GM10847 (cell line): ENCODE data around the gene QRFP.

Experiments used
- POLR2A ChIP-seq: IDR thresholded peaks from 2 replicates; pipeline ENCODE4 v1.6.1; 2011; ENCODE audit not compliant: insufficient read length; ENCODE audit errors: extremely low read depth

QRFP gene

DNA sequence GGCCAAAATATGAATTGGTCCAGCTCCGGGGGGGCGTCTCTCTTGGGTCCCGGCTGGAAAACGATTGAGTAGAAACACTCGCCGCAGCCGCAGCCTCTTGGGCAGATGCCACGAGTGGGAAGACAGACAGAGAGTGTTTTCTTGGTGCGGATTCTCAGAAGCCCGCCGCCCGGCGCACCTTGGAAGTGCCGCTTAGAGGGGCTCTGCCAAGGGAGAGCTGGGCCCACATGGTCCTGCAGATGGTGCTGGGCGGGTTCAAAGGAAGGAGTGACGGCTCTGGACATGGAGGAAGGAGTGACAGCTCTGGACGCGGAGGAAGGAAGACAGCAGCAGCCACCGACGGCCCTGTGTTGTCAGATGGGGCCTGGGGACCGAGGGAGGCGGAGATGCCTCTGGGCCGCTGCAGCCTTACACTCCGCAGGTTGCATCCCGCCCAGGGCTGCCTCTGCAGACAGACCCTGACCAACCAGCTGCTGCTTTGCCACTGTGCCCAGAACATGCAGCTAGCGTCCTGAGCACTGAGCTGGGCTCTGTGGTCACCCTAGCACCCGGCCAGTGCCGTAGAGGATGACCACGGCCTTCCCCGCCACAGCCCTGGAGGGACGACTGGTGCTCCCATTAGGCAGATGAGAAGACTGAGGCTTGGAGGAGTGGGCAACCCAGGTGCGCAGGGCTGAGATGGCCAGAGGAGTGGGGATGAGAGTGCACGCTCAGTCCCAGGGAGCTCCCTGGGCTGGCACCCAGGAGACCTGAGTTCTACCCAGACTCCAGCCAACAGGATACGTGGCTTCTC is 20.8 kb upstream of the QRFP start:
- no peak for TF ChIP-seq POLR2A

DNA sequence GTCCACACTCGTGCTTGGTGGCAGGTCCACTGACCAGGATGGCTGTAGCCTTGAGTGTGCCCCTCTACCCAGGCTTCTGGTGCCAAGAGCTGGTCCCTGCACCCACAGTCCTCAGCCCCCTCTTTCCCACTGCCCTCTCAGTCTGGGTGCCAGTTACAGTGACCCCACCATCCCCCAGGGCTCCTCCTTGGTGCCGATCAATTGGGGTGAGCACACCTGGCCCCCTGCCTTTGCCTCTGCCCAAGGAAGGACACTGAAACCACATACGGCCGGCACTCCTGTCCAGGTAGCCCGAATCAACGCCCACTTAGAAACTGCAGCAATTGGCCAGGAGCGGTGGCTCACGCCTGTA is 18.5 kb upstream of the QRFP start:
- no peak for TF ChIP-seq POLR2A

DNA sequence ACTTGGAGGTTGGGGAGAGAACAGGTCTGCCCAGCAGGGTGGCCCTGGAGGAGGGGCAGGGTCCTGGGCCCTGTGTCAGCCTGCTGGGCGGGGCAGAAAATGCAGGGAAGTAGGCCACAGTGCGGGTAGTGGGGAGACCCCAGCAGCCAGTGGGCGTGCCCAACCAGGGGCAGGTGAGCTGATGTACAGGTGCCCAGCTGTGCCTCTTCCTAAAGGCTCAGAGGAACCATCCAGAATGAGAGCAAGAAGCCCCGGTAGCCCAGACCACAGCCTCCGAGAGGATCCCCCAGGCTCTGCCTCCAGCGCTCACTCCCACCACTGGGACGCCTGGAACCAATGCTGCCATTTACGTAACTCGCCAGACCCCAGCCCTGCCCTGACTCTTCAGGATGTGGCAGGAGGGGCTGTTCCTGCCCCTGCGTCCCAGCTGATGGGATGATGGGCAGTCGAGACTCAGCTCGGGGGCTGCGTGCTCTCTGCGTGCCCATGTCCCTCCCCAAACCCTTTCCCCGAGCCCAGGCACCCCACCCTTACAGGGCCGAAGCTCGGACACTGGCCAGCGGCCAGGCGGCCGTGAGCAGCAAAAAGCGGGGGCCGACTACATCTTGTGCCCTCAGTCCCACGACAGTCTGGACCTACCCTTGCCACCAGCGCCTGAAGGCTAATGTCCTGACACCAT is 17.9 kb upstream of the QRFP start:
- TF ChIP-seq POLR2A = no peak

DNA sequence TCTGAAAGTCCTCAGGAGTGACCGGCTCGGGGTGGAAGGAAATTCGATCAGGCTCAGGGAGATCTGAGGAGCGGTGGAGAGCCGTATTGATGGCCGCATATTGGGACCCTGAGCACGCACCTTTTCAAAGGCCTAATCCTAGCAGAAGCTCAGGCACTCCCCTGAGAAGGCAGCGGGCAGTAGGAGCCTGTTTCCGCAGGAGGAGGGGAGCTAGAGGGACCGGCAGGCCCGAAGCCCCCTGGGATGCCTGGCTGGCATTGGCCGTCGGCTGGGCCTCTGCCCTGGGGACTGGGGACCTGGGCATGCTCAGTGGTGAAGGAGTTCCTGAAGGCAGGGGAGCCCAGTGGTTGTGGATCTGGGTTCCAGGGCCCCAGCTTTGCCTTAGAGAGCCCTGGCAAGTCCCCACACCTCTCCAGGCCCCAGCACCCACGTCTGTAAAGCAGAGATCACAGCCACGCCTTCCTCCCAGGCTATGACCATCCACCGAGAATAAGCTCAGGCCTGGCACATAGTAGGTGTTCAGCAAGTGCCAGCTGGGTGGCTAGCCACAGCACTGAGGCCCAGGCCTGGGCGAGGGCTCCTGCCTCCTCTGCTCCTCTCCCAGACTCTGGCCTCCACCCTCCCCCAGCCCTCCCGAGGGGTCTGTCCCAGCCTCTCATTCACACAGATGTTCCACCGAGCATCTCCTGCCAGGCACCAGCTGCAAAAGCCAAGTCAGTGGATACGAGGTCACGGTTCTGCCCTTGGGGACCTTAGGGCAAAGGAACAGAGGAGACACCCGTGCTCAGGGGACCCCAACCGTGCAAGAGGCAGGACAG is 17.2 kb upstream of the QRFP start:
- TF ChIP-seq POLR2A = no peak

DNA sequence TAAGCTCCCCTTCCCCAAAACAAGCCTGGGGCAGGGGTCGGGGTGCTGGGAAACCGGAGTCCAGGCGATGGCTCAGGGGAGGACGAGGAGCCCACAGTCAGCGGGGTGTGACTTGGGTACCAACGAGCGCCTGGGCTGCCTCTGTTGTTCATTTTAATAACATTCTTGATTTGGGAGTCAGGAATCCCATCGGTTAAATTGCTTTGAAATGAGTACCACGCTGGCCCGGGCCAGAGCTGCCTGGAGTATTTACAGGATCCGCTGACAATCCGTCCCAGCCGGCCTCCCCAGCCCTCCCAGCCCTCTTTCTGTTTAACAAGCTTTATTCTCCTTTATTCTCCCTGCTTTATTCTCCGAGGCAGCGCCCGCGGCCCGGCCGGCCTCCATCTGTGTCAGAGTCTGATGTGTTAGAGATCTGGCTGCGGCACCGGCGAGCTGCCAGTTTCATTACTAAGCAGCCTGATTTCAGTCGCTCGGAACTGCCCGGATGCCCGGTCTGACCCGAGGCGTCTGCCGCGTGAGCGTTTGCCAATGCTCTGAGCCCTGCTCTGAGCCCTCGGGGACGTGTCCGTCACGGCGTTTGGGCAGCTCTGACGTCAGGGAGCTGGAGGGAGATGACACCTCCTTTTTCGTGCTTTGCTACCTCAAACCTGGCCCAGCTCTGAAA is 16.5 kb upstream of the QRFP start:
- TF ChIP-seq POLR2A = no peak

DNA sequence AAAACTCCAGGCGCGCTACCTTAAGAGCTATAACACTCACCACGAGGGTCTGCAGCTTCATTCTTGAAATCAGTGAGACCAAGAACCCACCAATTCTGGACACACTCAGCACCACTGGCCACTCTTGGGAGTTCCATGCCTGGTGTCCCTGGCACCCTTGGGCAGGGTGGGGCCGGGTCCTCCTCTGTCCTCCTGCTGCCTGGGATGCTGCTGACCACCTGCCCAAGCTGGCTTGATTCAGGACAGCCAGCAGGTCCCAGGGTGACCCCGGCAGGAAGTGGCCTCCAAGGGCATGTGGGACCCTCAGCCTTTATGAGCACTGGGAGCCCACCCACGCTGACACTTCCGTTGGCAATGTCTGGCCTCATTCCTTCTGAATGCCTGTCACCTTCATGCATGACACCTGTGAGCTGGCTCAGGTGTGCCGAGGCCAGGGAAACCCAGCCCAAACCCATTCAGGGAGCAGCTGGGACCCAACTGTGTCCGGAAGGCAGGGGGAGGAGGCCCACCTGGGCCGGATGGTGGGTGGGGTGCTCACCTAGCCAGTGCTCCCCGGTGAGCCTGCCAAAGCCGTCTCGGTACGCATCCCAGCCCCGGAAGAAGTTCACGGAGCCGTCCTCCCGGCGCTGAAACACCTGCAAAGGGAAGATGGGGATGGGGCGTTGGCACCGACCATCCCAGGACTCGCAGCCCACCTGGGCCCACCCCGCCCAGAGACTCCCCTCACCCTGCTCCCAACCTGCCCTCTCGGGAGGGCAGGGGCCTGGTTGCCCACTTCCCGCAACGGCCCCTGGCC is 14.8 kb upstream of the QRFP start:
- no peak for TF ChIP-seq POLR2A

DNA sequence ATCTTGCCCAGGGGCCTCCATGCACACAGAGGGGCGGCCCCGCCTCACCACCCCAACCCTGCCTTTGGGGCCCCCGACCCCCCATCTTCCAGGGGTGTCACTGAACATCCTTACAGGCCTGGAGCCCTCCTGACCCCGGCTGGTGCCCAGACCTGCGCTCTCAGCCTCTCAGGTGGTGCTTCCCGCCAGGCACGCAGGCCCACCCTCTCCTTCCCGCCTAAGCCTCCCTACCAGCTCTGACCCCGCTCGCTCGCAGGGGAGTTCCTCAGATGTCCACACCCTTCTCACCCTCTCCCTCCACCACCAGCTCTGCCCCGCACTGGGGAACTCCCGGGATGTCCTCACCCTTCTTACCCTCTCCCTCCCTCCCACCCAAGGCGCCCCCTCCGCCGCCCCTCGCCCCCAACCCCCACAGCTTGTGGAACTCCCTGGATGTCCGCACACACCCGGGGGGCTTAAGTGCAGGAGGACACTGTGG is 12.3 kb upstream of the QRFP start:
- TF ChIP-seq POLR2A = no peak

DNA sequence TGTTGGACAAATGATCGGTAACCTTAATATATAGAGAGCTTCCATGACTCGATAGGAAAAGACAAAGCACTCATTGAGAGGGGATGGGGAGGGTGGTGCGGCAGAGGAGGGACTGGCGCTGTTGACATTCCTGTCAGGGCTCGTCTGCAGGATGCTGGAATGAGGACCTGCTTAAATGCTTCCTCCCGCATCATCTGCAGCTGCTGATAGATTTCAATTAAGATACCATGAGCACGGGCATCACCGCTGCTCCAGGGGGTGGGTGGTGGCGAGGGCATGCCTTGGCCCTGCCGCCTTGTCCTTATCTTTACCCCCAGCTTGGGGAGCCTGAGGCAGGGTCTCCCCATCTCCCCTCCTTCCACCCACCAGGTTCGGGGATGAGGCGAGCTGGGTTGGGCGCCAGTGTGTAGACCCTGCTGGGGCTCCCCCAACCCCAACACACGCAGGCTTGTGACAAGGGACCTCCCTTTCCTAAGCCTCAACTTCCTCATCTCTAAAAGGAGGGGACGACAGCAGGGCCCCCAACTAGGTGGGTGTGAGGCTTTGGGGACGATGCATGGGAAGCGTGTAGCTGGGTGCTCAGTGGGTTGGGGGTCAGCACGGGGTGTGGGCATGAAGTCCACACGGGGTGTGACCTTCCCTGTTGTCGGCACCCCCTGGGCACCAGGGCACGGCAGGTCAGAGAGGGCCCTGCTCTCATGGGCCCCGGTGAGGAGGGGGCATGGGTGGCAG is 11.7 kb upstream of the QRFP start:
- no peak for TF ChIP-seq POLR2A

DNA sequence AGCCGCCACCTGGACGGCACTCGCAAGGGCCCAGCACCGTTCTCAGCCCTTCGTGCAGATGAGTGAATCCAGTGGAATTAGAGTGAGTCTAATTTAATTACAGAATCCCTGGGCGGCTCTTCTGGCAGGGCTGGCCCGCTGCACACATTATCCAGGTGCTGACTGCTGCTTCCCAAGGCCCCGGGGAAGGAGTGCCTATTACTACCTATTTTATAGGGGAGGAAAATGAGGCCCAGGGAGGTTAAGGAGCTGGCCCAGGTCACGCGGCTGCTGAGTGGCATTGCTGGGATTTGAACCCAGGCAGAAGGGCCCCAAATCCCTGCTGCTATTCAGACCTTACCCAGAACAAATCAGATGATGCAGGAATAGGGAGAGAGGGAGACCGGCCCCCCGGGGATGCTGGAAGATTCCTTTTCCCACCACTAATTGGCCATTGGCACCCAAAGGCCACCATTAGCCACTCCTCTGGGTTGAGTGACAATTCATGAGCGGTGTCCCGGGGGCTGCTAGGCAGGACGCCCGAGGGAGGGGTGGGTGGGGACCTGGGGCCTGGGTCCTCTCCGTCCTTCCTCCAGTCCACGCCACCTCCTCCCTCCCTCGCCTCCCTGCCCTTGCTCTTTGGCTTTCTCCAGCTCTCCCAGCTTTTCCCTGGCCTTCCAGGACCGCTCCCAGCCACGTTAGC is 10.3 kb upstream of the QRFP start:
- no peak for TF ChIP-seq POLR2A

DNA sequence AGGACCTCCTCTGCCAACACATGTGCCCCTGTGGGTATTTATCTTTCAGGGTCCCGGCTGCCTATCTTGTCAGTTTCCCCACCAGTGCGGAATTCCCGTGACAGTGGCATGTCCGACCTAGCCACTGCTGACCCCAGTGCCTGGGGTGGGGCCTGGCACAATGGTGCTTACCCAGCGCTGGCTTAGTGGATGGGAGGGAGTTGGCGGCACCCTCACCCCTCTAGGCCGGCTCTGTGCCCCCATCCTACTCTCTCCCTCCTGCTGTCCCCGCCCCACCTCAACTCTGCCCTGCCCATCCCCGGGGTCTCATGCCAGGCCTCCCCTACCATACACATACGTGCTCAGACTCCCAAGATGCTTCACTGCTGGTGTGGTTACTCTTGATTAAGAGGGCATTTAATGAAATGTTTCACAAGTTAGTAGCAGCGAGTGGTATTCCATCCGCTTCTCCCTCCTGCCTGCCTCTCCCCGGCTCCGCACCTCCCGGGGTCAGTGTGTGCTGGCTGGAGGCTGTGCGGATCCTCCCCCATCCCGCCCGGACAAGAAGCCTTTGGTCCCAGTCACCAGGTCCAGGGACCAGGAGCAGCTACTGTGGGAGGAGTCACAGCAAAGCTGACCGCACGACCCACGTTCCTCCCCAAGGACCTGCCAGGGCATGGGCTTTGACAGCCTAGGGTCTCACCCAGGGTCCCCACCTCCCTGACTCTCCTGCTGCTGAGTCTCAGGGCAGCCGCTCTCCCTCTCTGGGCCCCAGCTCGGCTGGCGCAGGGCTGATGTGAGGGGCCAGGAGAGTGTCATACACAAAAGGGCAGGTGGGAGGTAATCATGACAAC is 9.5 kb upstream of the QRFP start:
- no peak for TF ChIP-seq POLR2A

DNA sequence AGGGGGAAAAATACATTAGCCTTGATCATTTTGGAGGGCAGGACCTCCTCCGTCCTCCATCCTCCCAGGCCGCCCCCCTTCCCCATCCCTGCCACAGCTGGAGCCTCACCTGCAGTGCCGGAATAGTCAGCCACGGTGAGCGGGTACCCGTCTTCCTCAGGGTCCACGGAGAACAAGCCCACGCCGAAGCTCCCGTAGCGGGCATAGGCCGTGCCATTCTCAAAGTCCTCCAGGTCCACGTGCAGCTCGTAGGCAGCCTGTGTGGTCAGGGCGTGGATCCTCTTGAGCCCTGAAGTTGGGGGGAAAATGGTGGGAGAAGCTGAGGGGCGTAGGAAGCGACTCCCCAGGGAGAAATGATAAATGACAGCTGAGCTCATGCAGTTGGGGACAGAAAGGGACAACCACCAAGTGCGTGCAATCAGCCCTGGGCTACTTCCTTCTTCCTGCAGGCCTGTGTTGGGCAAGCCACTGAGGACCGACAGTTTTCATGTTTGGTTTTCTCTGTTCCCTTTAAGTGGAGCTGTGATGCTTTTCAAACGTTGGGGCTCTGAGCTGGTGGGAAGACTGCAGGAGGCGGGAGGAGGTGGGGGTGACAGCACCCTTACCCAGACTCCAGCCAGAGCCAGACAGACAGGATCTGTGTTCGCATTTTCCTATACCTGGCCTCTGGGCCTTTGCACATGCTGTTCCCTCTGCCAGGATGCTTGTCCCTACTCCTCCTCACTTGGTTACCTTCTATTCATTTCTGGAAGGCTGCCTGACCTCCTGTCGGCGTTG is 8.7 kb upstream of the QRFP start:
- TF ChIP-seq POLR2A = no peak
